ENCODE data around the gene IGFLR1. TPM values are rescaled to one million over a fixed set of nuclear protein-coding genes. Genes with fewer than 3 reads are reported as not detected.
A peak's percentile ranks its signal among the peaks of the same experiment; 100 is the strongest.

The IGFLR1 gene
- total and polyA plus RNA-seq, 2 of the 8 experiments (the other 6 are each of a cell fraction or from before 2014, with no cell fraction given) = 8.4 to 28.9 TPM

GRCh38 chr19:35704218-35704617, 38.0 kb downstream of the IGFLR1 start, which contains the start of gene ZBTB32 (continued):
- TF ChIP-seq, protein P1, sequence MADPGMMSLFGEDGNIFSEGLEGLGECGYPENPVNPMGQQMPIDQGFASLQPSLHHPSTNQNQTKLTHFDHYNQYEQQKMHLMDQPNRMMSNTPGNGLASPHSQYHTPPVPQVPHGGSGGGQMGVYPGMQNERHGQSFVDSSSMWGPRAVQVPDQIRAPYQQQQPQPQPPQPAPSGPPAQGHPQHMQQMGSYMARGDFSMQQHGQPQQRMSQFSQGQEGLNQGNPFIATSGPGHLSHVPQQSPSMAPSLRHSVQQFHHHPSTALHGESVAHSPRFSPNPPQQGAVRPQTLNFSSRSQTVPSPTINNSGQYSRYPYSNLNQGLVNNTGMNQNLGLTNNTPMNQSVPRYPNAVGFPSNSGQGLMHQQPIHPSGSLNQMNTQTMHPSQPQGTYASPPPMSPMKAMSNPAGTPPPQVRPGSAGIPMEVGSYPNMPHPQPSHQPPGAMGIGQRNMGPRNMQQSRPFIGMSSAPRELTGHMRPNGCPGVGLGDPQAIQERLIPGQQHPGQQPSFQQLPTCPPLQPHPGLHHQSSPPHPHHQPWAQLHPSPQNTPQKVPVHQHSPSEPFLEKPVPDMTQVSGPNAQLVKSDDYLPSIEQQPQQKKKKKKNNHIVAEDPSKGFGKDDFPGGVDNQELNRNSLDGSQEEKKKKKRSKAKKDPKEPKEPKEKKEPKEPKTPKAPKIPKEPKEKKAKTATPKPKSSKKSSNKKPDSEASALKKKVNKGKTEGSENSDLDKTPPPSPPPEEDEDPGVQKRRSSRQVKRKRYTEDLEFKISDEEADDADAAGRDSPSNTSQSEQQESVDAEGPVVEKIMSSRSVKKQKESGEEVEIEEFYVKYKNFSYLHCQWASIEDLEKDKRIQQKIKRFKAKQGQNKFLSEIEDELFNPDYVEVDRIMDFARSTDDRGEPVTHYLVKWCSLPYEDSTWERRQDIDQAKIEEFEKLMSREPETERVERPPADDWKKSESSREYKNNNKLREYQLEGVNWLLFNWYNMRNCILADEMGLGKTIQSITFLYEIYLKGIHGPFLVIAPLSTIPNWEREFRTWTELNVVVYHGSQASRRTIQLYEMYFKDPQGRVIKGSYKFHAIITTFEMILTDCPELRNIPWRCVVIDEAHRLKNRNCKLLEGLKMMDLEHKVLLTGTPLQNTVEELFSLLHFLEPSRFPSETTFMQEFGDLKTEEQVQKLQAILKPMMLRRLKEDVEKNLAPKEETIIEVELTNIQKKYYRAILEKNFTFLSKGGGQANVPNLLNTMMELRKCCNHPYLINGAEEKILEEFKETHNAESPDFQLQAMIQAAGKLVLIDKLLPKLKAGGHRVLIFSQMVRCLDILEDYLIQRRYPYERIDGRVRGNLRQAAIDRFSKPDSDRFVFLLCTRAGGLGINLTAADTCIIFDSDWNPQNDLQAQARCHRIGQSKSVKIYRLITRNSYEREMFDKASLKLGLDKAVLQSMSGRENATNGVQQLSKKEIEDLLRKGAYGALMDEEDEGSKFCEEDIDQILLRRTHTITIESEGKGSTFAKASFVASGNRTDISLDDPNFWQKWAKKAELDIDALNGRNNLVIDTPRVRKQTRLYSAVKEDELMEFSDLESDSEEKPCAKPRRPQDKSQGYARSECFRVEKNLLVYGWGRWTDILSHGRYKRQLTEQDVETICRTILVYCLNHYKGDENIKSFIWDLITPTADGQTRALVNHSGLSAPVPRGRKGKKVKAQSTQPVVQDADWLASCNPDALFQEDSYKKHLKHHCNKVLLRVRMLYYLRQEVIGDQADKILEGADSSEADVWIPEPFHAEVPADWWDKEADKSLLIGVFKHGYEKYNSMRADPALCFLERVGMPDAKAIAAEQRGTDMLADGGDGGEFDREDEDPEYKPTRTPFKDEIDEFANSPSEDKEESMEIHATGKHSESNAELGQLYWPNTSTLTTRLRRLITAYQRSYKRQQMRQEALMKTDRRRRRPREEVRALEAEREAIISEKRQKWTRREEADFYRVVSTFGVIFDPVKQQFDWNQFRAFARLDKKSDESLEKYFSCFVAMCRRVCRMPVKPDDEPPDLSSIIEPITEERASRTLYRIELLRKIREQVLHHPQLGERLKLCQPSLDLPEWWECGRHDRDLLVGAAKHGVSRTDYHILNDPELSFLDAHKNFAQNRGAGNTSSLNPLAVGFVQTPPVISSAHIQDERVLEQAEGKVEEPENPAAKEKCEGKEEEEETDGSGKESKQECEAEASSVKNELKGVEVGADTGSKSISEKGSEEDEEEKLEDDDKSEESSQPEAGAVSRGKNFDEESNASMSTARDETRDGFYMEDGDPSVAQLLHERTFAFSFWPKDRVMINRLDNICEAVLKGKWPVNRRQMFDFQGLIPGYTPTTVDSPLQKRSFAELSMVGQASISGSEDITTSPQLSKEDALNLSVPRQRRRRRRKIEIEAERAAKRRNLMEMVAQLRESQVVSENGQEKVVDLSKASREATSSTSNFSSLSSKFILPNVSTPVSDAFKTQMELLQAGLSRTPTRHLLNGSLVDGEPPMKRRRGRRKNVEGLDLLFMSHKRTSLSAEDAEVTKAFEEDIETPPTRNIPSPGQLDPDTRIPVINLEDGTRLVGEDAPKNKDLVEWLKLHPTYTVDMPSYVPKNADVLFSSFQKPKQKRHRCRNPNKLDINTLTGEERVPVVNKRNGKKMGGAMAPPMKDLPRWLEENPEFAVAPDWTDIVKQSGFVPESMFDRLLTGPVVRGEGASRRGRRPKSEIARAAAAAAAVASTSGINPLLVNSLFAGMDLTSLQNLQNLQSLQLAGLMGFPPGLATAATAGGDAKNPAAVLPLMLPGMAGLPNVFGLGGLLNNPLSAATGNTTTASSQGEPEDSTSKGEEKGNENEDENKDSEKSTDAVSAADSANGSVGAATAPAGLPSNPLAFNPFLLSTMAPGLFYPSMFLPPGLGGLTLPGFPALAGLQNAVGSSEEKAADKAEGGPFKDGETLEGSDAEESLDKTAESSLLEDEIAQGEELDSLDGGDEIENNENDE (IDR thresholded peaks at IDR 0.05; ENCODE audit: insufficient replicate concordance, low read length) = no peak
- peak; percentile 15; the same call in 1 of the 2 replicates for TF ChIP-seq POLR2AphosphoS5 (IDR thresholded peaks at IDR 0.05; ENCODE audit: low read depth, low read length)
- no peak for TF ChIP-seq EGR1 (IDR thresholded peaks at IDR 0.05; ENCODE audit: borderline replicate concordance, low read depth, low read length)
- TF ChIP-seq CREB1 (IDR thresholded peaks at IDR 0.05) = peak; percentile 77
- TF ChIP-seq KDM1A (IDR thresholded peaks at IDR 0.05; ENCODE audit: borderline replicate concordance, low read length) = no peak
- no peak for TF ChIP-seq JUND (IDR thresholded peaks at IDR 0.05; ENCODE audit: low read length)
- TF ChIP-seq SIN3A (conservative IDR thresholded peaks at IDR 0.05 in 1 of 2, IDR thresholded peaks at IDR 0.05 in 1 of 2; ENCODE audit: low read depth in 1 of 2, low read length in 2 of 2) = peak in 1 of 2 experiments; percentile 84; a peak in 2 of 4 replicates
- TF ChIP-seq USF2 (IDR thresholded peaks at IDR 0.05; ENCODE audit: low read length) = peak; percentile 54; the same call in 1 of the 2 replicates

All from H1 (cell line).